Measurements from ENCODE around the gene DAP.

DAP gene

GRCh38 chr5:10652606-10653005 lies 108.4 kb downstream of the DAP start:
- Histone ChIP-seq H3K4me3 (replicated peaks; ENCODE audit: low read depth, low read length) (no peak overlapping the region), H3K27me3 (replicated peaks; ENCODE audit: control insufficient read depth, insufficient read depth, low read length) (no peaks in the 10 kb centered on the region), H3K36me3 (ENCODE audit: control insufficient read depth, insufficient read depth, low read length) (peaks cover 35% of the 10 kb centered on the region)
- no peak for DNase-seq (ENCODE audit: extremely low read depth, insufficient read length)
- TF ChIP-seq CTCF (IDR thresholded peaks at IDR 0.05; ENCODE audit: insufficient read depth, low read length, poor library complexity, severe bottlenecking): no peak

DNA sequence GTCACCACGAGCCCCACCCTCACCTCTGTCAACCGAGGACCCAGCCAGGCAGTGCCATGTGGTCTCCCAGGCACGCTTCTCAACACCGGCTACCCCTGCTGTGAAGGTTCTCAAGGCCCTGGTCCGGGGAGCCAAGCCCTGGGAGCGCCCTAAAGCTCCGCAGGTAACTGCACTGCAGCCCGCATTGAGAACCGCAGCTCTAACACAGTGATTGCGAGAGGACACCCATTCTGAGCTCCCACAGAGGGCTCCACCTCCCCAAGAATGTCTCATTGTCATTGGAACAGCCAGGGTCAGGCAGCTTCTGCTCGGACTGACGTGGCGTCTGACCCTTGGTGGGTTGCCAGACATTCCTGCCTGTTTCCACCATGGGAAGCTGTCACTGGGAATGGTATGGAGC lies 108.9 kb downstream of the DAP start:
- Histone ChIP-seq H3K27me3 (replicated peaks; ENCODE audit: control insufficient read depth, insufficient read depth, low read length) (no peaks in the 10 kb centered on the region), H3K36me3 (ENCODE audit: control insufficient read depth, insufficient read depth, low read length) (peaks cover 35% of the 10 kb centered on the region), H3K4me3 (replicated peaks; ENCODE audit: low read depth, low read length) (no peak overlapping the region)
- no peak for TF ChIP-seq CTCF (IDR thresholded peaks at IDR 0.05; ENCODE audit: insufficient read depth, low read length, poor library complexity, severe bottlenecking)
- DNase-seq (ENCODE audit: extremely low read depth, insufficient read length): no peak

- no peak overlapping the region for H3K4me3 ChIP-seq (replicated peaks; ENCODE audit: low read depth, low read length)
Measured at GRCh38 chr5:10649666-10650380, 111.2 kb downstream of the DAP start.

DNA sequence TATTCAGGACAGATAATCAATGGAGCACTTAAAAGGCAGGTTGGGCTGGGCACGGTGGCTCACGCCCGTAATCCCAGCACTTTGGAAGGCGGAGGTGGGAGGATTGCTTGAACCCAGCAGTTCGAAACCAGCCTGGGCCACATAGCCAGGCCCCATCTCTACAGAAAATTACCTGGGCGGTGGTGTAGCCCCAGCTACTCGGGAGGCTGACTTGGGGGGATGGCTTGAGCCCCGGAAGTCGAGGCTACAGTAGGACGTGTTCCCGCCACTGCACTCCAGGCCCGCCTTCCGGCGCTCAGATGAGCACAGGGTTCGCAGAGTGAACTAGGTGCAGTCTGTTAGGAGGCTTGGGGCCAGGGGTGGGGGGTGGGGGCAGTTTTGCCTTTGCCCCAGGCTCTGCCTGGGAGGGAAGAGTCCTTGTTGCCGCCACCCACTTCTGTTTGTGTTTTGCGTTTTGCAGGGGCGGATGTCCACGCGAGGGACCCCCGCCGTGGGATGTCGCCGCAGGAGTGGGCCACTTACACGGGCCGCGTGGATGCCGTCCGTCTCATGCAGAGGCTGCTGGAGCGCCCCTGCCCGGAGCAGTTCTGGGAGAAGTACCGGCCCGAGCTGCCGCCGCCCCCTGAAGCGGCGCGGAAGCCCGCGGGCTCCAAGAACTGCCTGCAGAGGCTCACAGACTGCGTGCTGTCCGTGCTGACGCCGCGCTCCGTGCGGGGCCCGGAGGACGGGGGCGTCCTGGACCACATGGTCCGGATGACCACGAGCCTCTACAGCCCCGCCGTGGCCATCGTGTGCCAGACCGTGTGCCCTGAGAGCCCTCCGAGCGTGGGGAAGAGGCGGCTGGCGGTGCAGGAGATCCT lies 112.0 kb downstream of the DAP start:
- no peak for DNase-seq (ENCODE audit: extremely low read depth, insufficient read length)
- no peaks in the 10 kb centered on the region for H3K27me3 ChIP-seq (replicated peaks; ENCODE audit: control insufficient read depth, insufficient read depth, low read length)
- H3K36me3 ChIP-seq (ENCODE audit: control insufficient read depth, insufficient read depth, low read length): peaks cover 33% of the 10 kb centered on the region
- TF ChIP-seq CTCF (IDR thresholded peaks at IDR 0.05; ENCODE audit: insufficient read depth, low read length, poor library complexity, severe bottlenecking): no peak
- no peak overlapping the region for H3K4me3 ChIP-seq (replicated peaks; ENCODE audit: low read depth, low read length)

More at GRCh38 chr5:10649666-10650380, 111.2 kb downstream of the DAP start:
- no peak for TF ChIP-seq CTCF (IDR thresholded peaks at IDR 0.05; ENCODE audit: insufficient read depth, low read length, poor library complexity, severe bottlenecking)
- DNase-seq (ENCODE audit: extremely low read depth, insufficient read length): no peak
- Histone ChIP-seq H3K36me3 (ENCODE audit: control insufficient read depth, insufficient read depth, low read length) (peaks cover 34% of the 10 kb centered on the region), H3K27me3 (replicated peaks; ENCODE audit: control insufficient read depth, insufficient read depth, low read length) (no peaks in the 10 kb centered on the region)

DNA sequence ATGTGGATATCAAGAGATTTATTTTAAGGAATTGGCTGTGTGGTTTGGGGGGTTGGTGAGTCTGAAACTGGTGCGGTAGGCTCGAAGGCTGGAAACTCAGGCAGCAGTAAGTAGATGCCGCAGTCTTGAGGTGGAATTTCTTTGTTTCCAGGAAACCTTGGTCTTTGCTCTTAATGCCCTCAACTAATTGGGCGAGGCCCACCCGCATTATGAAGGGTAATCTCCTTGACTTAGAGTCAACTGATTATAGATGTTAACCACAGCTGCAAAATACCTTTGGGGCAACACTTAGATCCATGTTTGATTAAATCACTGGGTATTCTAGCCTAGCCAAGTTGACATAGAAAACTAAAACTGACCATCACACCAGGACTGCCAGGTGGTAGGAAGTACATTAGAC lies 113.4 kb downstream of the DAP start:
- TF ChIP-seq CTCF (IDR thresholded peaks at IDR 0.05; ENCODE audit: insufficient read depth, low read length, poor library complexity, severe bottlenecking): no peak
- peaks cover 24% of the 10 kb centered on the region for H3K36me3 ChIP-seq (ENCODE audit: control insufficient read depth, insufficient read depth, low read length)
- H3K4me3 ChIP-seq (replicated peaks; ENCODE audit: low read depth, low read length): no peak overlapping the region
- H3K27me3 ChIP-seq (replicated peaks; ENCODE audit: control insufficient read depth, insufficient read depth, low read length): no peaks in the 10 kb centered on the region
- DNase-seq (ENCODE audit: extremely low read depth, insufficient read length): no peak
